Measurements from ENCODE around the gene STK4.
"Not testable (repeated sequence)": the region's sequence is repeated elsewhere in the genome, so short reads cannot be mapped to it uniquely, and the experiment has no call there.

The STK4 gene

DNA sequence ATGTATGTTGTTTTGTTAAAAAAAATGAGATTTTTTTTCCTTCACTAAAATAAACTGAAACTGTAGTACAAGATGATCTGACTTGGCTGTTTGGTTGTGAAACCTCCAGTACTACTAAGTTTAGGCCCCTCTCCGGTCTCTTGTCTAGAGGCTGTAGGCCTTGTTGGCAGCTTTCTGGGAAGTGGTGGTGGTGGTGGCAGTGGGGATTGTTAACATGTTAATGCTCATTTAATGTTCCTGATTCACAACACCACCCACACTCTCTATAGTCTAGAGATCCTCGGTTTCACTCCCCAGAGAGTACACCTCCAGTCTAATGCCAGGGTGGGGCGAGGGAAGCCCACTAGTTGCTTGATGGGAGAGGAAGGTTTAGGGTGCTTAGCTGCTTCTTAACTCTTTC is 24.1 kb downstream of the STK4 start:
- DNase-seq = no peak

DNA sequence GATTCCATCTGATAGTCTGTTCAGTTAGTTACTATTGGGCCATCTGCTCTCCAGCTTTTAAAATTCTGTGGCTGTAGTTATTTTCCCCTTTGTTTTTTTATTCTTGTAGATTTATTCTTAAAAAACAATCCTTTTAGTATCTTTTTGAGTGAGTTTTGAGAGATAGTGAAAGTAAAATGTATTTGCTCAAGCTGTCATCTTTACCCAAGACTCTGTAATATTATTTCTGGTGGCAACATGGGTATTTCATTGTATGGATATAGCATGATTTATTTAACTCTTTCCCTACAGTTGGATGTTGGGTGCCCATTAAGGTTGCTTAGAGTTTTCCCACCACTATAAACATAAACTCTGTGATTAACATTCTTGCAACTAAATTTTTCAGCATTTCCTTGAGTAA is 24.6 kb downstream of the STK4 start:
- no peak for DNase-seq

DNA sequence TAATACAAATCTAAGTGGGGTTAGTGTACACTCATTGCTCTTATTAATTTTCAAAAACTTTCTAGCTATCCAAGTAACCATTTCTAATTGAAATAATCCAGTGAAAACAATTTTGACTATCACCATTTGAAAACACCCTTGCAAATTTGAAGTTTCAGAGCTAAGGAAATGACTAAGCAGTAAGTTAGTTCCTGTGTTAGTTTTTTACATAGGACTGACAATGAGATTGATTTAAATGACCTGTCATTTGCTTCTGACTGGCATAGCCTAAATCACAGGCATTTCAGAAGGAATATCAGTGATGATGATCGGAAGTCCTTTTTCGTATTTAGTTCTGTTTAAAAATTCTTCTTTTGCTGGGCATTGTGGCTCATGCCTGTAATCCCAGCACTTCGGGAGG is 27.0 kb downstream of the STK4 start:
- DNase-seq = no peak

DNA sequence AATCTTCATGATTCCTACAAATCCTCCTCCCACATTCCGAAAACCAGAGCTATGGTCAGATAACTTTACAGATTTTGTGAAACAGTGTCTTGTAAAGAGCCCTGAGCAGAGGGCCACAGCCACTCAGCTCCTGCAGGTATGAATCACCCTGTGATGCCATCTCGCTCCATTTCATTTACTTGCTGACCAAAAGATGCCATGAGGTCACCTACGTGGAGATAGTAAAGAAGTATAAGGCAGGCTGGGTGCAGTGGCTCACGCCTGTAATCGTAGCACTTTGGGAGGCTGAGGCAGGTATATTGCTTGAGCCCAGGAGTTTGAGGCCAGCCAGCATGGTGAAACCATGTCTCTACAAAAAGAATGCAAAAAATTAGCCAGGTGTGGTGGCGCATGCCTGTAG is 30.9 kb downstream of the STK4 start:
- no peak for DNase-seq

DNA sequence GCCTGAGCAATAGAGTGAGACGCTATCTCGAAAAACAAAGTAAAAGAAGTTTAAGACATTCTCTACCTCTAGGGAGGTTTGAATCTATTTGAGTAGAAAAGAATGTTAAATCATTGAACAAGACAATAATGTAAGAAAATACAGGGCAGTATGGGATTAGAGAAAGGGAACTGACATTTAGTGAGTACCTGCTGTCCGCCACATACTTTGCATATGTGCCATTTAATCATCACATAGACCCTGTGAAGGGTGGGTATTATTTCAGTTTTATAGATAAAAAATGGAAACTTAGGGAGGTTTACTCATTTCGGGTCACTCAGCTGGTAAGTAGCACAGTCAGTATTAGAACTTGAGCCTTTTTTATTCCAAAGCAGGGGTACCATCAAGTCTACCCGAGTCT is 31.4 kb downstream of the STK4 start:
- no peak for DNase-seq

DNA sequence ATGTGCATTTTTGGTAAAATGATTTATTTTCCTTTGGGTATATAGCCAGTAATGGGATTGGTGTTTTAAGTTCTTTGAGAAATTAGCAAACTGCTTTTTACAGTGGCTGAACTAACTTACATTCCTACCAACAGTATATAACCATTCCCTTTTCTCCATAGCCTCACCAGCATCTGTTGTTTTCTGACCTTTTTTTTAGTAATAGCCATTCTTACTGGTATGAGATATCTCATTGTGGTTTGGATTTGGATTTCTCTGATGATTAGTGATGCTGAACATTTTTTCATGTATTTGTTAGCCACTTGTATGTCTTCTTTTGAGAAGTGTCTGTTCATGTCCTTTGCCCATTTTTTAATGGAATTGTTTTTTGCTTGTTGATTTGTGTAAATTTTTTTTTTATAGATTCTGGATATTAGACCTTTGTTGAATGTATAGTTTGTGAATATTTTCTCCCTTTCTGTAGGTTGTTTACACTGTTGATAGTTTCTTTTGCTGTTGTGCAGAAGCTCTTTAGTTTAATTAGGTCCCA is 42.3 kb downstream of the STK4 start:
- DNase-seq = no peak

DNA sequence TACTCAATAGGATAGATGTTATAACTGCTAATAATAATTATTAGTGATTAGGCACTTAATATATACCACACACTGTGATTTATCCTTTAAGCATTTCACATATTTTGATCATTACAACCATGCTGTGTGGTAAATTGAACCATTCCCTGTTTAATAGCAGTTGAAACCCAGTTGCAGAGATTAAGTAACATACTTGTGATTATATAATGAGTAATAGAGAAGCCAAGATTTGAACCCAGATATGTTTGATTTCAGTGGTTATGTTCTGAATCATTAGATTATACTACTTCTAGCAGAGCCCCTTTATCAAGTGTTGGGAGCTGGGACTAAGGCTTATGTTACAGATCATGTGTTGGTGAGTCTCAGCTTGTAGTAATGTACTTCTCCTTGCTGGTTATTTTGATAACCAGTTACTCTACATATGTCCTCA is 44.1 kb downstream of the STK4 start:
- DNase-seq = no peak

DNA sequence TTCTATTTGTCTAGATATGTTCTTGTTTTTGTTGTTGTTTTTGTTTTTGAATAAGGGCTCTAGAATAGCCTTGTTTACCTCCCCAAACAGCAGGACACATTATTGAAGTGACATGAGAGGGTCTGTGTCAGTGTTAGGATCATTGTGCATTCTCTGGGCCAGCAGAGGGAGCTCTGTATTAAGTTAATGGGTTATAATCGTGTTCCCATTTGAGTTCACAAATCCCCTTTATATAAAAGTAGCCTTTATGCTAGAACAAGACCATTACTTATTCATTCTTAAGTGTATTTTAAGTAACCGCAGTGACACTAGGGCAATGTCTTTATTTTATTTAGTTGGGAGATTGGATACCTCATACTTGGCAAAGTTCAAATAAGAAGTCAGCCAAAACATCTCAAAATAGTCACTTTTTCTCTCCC is 44.8 kb downstream of the STK4 start:
- DNase-seq = peak; percentile 35

DNA sequence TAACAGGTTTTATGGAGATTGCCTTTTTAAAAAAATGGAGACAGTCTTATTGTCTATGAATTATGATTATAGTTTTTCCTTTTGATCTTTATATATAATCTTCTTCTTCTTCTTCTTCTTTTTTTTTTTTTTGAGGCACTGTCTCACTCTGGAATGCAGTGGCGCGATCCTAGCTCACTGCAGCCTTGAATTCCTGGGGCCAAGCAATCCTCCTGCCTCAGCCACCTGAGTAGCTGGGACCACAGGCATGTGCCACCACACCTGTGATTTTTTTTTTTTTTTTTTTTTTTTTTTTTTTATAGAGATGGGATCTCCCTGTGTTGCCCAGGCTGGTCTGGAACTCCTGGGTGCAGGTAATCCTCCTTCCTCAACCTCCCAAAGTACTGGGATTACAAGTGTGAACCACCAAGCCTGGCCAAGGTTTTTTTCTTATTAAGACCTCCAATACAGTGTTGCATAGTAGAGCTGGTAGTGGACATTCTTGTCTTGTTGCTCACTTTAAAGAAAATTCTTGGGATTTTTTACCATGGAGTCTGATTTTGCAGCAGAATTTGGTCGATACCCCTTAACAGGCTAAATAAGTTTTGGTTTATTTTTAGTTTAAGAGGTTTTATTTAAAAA is 46.5 kb downstream of the STK4 start:
- no peak for DNase-seq

DNA sequence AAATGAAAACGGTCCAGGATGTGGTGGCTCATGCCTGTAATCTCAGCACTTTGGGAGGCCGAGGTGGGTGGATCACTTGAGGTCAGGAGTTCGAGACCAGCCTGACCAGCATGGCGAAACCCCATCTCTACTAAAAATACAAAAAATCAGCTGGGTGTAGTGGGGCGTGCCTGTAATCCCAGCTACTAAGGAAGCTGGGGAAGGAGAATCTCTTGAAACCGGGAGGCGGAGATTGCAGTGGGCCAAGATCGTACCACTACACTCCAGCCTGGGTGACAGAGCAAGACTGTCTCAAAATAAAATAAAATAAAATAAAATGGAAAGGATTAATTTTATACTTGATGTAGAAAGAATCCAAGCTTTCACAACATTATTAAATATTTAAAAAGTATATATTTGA is 47.8 kb downstream of the STK4 start:
- DNase-seq = not testable (repeated sequence)

DNA sequence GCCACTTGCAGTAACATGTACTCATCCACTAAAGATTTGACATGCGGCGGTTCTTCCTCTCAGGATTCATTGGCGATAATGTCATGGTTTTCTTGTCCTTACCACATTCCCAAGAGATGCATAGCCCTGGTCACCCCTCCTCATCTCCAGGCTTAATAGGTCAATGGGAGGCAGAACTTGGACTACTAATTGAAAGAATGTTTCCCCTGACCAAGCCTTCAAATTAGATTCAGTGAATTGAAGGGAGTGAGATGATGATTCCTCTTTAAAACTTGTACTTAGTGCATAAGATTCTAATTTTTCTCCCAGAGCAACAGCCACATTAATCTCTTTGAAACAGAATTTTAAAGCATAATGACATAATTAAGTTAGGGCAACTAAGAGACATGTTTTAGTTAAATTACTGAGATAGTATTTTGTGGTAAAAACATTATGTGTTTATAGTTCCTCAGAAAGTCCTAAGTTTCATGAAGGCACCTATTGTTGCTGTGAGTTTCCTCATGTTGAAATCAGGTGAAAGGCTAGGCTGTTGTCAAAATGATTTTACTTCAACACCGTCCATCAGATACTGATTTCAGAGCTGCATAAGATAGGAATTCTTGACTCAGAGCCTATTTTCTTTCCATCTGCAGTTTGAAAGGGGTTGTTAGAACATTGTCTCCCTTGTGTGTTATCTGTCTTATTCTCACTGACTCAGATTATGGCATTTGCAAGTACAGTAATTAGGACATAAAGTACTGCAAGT is 48.5 kb downstream of the STK4 start:
- DNase-seq = no peak

DNA sequence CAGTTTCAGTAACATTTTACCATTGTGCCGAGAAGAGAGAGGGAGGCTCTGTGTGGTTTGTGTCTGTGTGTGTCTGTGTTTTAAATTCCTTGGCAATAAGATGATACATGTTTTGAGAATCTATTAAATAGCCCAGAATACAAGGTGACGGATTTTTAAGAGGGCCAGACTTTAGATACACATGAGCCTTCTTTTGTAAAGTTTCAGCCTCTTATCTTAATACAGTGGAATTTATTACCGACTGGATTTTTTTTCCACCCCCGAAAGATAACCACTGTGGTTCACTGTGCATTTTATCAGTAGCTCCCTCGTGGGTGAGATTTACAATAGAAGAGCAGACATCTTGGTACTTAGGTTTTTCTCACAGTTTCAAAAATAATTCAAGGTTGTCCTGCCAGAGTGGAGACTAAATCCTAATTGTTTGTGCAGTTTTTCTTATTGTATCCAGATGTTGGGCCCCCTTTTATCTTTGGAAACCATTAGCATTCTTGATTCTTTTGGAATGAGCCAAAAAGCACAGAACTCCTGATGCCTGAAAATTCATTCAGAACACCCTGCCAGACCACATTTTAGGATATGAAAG is 49.9 kb downstream of the STK4 start:
- no peak for DNase-seq

DNA sequence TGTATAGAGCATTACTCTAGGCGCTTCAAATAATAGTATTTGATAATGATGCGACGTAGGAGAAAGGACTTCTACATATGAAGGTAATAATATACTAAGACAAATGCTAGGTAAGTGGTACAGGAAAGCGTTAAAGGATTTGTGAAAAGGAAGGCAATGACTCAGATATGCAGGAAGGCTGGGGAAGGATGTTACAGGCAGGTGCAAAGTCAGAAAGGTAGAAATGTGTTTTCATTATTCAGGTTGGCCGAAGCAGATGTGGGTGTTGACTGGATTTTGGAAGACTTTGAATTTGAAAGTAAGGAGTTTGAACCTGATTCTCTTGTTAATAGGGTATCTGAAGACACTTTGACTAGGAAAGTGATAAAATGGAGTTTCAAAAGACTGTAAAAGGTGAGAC is 51.0 kb downstream of the STK4 start:
- DNase-seq = no peak

DNA sequence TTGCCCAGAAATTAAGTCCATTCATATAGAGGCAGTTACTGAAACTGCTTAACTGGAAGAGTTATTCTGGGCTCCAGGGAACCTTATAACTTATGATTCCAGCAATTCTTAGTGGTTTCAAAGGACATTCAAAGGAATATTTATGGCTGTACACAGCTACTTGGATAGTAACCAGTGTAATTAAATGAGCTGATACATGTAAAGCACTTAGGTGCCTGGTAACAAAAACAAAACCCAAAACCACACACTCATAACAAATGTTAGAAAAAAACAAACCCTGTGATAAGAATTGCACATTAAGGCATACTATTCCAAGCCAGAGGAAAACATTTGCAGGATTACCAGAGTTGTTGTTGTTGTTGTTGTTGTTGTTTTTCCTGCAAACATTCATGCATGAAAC is 51.5 kb downstream of the STK4 start:
- no peak for DNase-seq

DNA sequence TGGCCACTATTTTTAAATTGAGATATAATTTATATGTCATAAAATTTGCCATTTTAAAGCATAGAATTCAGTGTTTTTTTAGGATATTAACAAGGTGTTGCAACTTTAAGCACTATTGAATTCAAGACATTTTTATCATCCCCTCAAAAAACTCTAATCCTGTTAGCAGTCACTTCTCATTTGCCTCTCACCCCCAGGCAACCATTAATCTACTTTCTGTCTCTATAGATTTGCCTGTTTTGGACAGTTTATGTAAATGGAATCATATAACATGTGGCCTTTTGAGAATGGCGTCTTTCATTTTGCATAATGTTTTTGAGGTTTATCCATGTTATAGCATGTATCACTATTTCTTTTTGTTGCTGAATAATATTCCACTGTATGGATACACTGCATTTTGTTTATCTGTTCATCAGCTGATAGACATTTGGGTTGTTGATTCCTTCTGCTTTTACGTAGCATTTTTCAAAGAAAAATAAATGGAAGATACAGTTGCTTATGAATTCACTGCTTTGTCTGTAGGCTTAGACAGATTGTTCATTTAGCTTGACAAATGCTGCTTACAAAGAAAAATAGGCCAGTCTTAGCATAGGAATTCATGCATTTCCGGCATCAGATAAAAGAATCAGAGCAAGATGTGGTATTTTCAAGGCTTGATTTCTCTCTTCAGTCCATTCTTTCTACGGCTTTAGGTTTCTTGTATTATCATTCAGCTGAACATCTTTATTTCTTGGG is 52.9 kb downstream of the STK4 start:
- DNase-seq = no peak

DNA sequence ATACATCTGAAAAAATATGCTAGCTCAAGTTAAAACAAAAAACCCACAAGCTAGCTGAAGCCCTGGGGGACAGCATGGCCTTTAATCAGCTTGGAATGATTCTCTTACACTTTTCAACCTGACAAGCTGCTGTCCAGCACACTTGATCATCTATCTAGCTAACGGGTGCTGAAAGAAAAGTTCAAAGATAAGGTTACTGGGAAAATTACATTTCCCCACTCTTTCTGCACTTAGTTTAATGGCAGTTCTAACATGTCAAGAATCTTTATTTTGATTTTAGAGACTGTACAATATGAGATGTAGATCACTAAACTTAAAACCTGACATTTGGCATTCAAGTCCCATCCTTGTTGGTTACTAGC is 53.4 kb downstream of the STK4 start:
- no peak for DNase-seq

DNA sequence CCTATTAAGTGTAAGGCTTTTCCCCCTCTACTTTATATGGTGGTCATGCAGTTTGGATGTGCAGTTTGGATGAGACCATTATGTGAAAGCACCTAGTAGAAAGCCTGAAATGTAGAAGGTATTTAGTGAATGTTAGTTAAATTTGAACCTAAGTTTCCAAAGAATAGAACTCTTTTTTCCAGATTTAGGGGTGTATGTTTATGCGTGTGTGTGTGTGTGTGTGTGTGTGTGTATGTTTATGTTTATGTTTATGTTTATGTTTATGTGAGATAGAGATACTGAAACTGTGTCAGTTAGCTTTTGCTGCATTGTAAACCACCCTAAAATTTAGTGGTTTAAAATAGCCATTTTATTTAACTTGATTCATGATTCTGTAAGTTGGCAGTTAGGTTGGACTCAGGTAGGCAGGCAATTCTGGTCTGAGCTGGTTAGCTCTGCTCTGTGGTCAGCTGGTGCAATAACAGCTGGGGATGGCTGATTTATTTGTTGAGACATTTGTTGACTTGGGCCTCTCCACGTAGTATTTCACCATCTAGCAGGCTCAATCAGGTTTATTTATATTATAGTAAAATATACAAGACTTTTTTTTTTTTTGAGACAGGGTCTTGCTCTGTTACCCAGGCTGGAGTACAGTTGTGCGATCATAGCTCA is 54.0 kb downstream of the STK4 start:
- no peak for DNase-seq

DNA sequence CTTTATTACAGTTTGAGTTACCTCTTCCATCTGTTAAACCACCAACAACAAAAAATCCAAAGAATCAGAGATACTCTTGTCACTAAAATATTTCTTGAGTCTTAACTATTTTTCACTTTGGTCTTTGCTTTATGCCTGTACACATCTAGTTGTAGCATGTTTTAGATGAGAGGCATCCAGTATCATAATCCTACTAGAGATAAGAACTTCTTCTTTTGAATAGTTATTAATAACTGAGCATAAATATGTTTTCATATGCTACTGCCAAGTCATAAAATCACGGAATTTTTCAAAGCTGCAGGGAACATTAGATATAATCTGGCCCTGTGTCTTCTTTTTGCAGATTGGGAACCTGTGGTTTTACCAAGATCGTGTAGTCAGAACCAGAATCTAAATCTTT is 55.3 kb downstream of the STK4 start:
- DNase-seq = no peak

DNA sequence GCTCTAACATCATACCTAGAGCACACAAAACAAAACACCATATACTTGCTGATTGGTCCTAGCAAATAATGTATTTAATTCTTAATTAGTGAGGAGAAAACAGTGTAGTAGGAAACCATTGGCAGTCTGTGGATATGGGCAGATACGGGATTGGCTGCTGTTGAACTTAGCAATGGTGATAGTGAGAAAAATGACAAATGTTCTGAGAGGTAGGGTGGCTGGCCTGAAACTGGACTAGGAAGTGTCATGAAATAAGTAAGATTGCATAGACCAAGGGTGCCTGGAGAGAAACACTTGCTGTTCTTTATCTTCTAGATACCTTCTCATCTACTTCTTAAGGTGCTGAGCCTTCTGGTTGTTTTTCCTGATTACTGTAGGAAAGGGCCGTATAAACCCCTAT is 56.8 kb downstream of the STK4 start:
- DNase-seq = not testable (repeated sequence)

DNA sequence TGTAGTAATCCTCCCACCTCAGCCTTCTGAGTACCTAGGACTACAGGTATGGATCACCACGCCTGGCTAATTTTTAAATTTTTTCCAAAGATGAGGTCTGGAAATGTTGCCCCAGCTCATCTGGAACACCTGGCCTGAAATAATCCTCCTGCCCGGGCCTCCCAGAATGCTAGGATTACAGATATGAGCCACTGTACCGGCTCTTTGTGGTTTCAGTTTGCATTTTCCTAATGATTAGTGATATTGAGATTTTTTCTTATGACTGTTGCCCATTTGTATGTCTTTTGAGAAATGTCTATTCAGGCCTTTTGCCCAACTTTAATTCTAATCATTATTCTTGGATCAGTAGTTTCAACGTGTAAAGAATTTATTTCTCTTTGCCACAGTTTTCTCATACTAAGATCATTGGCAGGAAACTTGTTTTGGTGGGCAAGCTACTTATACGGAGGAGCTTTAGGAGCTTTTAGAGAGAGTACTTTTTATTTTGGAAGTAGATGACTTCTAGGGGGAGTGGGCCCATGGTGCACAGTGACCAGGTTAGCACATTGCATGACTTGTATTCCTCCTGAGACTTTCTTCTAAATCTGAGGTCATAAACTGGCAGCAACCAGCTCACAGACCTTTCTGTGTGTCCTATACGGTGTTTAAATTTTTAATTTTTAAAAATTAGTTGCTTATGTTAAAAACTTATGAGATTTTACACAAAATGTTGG is 62.3 kb downstream of the STK4 start:
- DNase-seq = no peak

DNA sequence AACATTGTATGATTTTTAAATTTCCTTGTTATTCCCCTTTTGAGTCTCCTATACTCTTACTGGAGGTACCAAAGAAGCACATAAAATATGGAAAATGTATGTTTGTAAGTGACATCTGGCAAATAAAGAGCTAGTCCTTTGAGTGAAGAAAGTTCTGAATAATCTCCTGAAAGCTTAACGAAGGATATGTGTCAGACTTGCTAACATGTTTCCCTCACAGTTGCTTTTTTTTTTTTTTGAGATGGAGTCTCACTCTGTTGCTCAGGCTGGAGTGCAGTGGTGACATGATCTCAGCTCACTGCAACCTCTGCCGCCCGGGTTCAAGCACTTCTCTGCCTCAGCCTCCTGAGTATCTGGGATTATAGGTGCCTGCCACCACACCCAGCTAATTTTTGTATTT is 63.6 kb downstream of the STK4 start:
- DNase-seq = no peak

DNA sequence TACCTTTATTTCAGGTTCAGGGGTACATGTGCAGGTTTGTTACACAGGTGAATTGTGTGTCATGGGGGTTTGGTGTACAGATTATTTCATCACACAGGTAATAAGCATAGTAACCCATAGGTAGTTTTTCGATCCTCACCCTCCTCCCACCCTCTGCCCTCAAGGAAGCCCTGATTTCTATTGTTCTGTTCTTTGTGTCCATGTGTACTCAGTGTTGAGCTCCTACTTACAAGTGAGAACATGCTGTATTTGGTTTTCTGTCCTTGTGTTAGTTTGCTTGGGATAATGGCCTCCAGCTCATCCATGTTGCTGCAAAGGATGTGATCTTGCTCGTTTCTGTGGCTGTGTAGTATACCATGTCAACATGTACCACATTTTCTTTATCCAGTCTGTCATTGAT is 66.0 kb downstream of the STK4 start:
- no peak for DNase-seq

DNA sequence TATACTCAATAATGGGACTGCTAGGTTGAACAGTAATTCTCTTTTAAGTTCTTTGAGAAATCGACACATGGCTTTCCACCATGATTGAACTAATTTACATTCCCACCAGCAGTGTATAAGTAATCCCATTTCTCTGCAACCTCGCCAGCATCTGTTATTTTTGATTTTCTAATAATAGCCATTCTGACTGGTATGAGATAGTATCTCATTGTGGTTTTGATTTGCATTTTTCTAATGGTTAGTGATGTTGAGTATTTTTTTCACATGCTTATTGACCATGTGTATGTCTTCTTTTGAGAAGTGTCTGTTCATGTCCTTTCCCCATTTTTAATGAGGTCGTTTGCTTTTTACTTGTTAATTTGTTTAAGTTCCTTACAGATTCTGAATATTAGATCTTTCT is 66.5 kb downstream of the STK4 start:
- no peak for DNase-seq

Data from NCI-H1417 treated with DMSO at 0.1 percent for 48 hours (cell line).